ENCODE measurements around the gene HBB. TPM values are rescaled to one million over a fixed set of nuclear protein-coding genes. Genes with fewer than 3 reads are reported as not detected.

HBB gene
- total RNA-seq, result 100 to 1,000 TPM in 1 of 4 donors, 10 to 100 TPM in 2, 1 to 10 TPM in 1; 7.9 to 229 (median 35.3) TPM

DNA sequence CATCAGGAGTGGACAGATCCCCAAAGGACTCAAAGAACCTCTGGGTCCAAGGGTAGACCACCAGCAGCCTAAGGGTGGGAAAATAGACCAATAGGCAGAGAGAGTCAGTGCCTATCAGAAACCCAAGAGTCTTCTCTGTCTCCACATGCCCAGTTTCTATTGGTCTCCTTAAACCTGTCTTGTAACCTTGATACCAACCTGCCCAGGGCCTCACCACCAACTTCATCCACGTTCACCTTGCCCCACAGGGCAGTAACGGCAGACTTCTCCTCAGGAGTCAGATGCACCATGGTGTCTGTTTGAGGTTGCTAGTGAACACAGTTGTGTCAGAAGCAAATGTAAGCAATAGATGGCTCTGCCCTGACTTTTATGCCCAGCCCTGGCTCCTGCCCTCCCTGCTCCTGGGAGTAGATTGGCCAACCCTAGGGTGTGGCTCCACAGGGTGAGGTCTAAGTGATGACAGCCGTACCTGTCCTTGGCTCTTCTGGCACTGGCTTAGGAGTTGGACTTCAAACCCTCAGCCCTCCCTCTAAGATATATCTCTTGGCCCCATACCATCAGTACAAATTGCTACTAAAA lies at the start of gene HBB:
TSS of gene HBB (minus strand) at position 340 of the 579 bp plus-strand sequence. CDS start at position 290, 50 bp downstream.
- DNase-seq (no peak), ATAC-seq (no peak)
- no peaks in the 10 kb centered on the region for H3K4me1 ChIP-seq
- intact Hi-C loops (cut with DNase I; ENCODE audit: low total_unique reads), result no loop called here
- no peak within 1 kb of the TSS for H3K4me3 ChIP-seq
- no peaks in the 10 kb centered on the region for H3K9me3 ChIP-seq
- no peak within 1 kb of the TSS for H3K27ac ChIP-seq
- TF ChIP-seq CTCF (IDR thresholded peaks at IDR 0.05 in 4 of 5, conservative IDR thresholded peaks at IDR 0.05 in 1 of 5) (no peak), POLR2A (IDR thresholded peaks at IDR 0.05) (no peak)
- in situ Hi-C loops (cut with MboI; ENCODE audit: low sequenced_read_pairs in 4 of 4), result no loop called here
- no peaks in the 10 kb centered on the region for H3K27me3 ChIP-seq
- H3K36me3 ChIP-seq, result no peaks in the 10 kb centered on the region

DNA sequence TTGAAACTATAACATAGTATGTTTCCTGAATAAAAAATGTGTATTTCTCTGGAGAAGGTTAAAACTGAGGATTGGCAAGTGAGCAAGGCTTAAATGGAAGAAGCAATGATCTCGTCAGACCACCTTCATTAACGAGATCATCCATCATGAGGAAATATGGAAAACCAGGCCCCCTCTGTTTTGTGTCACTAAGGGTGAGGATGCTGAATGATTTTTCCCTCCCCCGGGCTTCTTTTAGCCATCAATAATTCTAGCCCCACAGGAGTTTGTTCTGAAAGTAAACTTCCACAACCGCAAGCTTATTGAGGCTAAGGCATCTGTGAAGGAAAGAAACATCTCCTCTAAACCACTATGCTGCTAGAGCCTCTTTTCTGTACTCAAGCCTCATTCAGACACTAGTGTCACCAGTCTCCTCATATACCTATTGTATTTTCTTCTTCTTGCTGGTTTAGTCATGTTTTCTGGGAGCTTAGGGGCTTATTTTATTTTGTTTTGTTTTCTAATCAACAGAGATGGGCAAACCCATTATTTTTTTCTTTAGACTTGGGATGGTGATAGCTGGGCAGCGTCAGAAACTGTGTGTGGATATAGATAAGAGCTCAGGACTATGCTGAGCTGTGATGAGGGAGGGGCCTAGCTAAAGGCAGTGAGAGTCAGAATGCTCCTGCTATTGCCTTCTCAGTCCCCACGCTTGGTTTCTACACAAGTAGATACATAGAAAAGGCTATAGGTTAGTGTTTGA lies 48.7 kb upstream of the HBB start:
- no peaks in the 10 kb centered on the region for H3K4me1 ChIP-seq
- ATAC-seq, result no peak
- H3K27ac ChIP-seq, result no peak overlapping the region
- H3K36me3 ChIP-seq, result no peaks in the 10 kb centered on the region
- H3K9me3 ChIP-seq, result no peaks in the 10 kb centered on the region
- no peaks in the 10 kb centered on the region for H3K27me3 ChIP-seq
- TF ChIP-seq POLR2A (IDR thresholded peaks at IDR 0.05) (no peak), CTCF (IDR thresholded peaks at IDR 0.05 in 4 of 5, conservative IDR thresholded peaks at IDR 0.05 in 1 of 5) (no peak)
- in situ Hi-C loops (cut with MboI; ENCODE audit: low sequenced_read_pairs in 4 of 4) (no loop called here), intact Hi-C loops (cut with DNase I; ENCODE audit: low total_unique reads) (no loop called here)
- H3K4me3 ChIP-seq, result no peak overlapping the region
- DNase-seq, result no peak

- intact Hi-C loops (cut with DNase I; ENCODE audit: low total_unique reads), result no loop called here
- Histone ChIP-seq H3K4me3 (no peak overlapping the region), H3K36me3 (no peaks in the 10 kb centered on the region), H3K27ac (no peak overlapping the region), H3K9me3 (no peaks in the 10 kb centered on the region), H3K4me1 (no peaks in the 10 kb centered on the region), H3K27me3 (no peaks in the 10 kb centered on the region)
- in situ Hi-C loops (cut with MboI; ENCODE audit: low sequenced_read_pairs in 4 of 4), result no loop called here
- ATAC-seq, result no peak
- no peak for TF ChIP-seq POLR2A (IDR thresholded peaks at IDR 0.05)
- TF ChIP-seq CTCF (IDR thresholded peaks at IDR 0.05 in 4 of 5, conservative IDR thresholded peaks at IDR 0.05 in 1 of 5), result no peak
- no peak for DNase-seq
Measured at GRCh38 chr11:5274395-5274794, 47.5 kb upstream of the HBB start.

DNA sequence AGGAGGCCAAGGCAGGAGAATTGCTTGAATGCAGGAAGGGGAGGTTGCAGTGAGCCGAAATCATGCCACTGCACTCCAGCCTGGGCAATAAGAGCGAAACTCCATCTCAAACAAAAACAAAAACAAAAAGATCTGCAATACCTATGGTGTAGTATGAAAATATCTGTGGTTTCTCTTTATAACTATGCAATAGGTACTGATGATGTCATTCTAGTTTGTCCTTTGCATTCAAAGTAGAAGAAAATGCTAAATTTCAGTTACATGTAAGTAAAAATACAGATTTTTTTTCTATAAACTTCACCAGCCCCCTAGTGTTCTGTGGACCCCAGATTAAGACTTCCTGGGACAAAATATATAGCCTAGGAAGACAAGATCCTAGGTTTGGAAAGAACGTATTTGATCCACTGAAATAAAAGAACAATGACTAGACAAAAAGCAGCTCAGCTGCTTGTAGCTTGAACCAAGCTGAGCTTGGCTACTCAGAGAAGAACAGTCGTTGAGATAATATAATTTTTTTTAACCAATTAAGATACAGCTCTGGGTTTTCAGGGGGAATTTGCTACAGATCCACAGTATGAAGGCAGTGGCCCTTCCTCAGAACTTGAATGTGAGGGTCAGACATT lies 45.6 kb upstream of the HBB start:
- no peaks in the 10 kb centered on the region for H3K9me3 ChIP-seq
- intact Hi-C loops (cut with DNase I; ENCODE audit: low total_unique reads), result no loop called here
- no peaks in the 10 kb centered on the region for H3K36me3 ChIP-seq
- no peak overlapping the region for H3K4me3 ChIP-seq
- no peak overlapping the region for H3K27ac ChIP-seq
- H3K27me3 ChIP-seq, result no peaks in the 10 kb centered on the region
- no peaks in the 10 kb centered on the region for H3K4me1 ChIP-seq
- in situ Hi-C loops (cut with MboI; ENCODE audit: low sequenced_read_pairs in 4 of 4), result no loop called here
- TF ChIP-seq CTCF (IDR thresholded peaks at IDR 0.05 in 4 of 5, conservative IDR thresholded peaks at IDR 0.05 in 1 of 5) (no peak), POLR2A (IDR thresholded peaks at IDR 0.05) (no peak)
- DNase-seq (no peak), ATAC-seq (no peak)
